H1 (cell line): ENCODE measurements around the gene RAB31. TPM values are rescaled to one million over a fixed set of nuclear protein-coding genes. Genes with fewer than 3 reads are reported as not detected.

Experiments
- CTCF ChIA-PET: fragments of 300-600 bp; sonication (Branson Sonifier 250); formaldehyde crosslinking; loops from one replicate; lab custom pipeline; 2021; ENCODE audit not compliant: partially characterized antibody; lab: Charles Lee
- POLR2A ChIA-PET: fragments of 300-600 bp; sonication (Branson Sonifier 250); formaldehyde crosslinking; loops from one replicate; lab custom pipeline; 2021; ENCODE audit warnings: inconsistent platforms; ENCODE audit not compliant: partially characterized antibody; lab: Charles Lee
- DNase-seq, 2 experiments: peaks; one replicate each; pipeline versions ENCODE4 v3.0.0 to v3.0.0-alpha.2; 2010 to 2022; ENCODE audit warnings: low spot score in 2 of 2, low read depth in 1 of 2, mixed read lengths in 1 of 2
- FAIRE-seq: peaks from 2 replicates; lab custom pipeline; 2011; peaks lifted over from hg19 to GRCh38; lab: Jason Lieb, UNC
- H2AFZ ChIP-seq: 2 replicates; pipeline ENCODE4 v1.8.1; 2012; ENCODE audit warnings: low read length, inconsistent platforms
- H2AK5ac ChIP-seq: 2 replicates; pipeline ENCODE4 v1.6.1; 2013; ENCODE audit warnings: low read depth, low read length
- H2BK120ac ChIP-seq: replicated peaks from 2 replicates; pipeline ENCODE3; 2013; ENCODE audit warnings: low read depth, low read length, inconsistent platforms
- H2BK12ac ChIP-seq: 2 replicates; pipeline ENCODE4 v1.6.1; 2013; ENCODE audit warnings: low read depth, low read length
- H2BK15ac ChIP-seq: 2 replicates; pipeline ENCODE4 v1.6.1; 2013; ENCODE audit warnings: low read length
- H2BK20ac ChIP-seq: 2 replicates; pipeline ENCODE4 v1.6.1; 2013; ENCODE audit warnings: low read length
- H2BK5ac ChIP-seq: 2 replicates; pipeline ENCODE4 v1.6.1; 2013; ENCODE audit warnings: low read depth, low read length
- H3K14ac ChIP-seq: 2 replicates; pipeline ENCODE4 v1.6.1; 2013; ENCODE audit warnings: inconsistent platforms; ENCODE audit not compliant: insufficient read length
- H3K18ac ChIP-seq: 2 replicates; pipeline ENCODE4 v1.6.1; 2013; ENCODE audit warnings: low read length; ENCODE audit errors: extremely low read depth
- H3K23ac ChIP-seq: 2 replicates; pipeline ENCODE4 v1.6.1; 2013; ENCODE audit warnings: inconsistent platforms; ENCODE audit not compliant: insufficient read length
- H3K23me2 ChIP-seq: 2 replicates; pipeline ENCODE4 v1.6.1; 2013; ENCODE audit warnings: low read depth, low read length
- H3K27ac ChIP-seq: 2 replicates; pipeline ENCODE4 v1.6.1; 2011; ENCODE audit warnings: low read depth, low read length, inconsistent platforms
- H3K27me3 ChIP-seq, 4 experiments: replicated peaks in 1 of 4; 1 replicate in 1 of 4; 2 replicates in 3 of 4; pipeline versions ENCODE4 v1.6.1 to v1.8.1; 2011 to 2013; ENCODE audit warnings: low read length in 3 of 4, mild to moderate bottlenecking in 3 of 4, inconsistent platforms in 2 of 4, mixed read lengths in 2 of 4, moderate library complexity in 1 of 4; ENCODE audit not compliant: control insufficient read depth in 3 of 4, insufficient read depth in 3 of 4; ENCODE audit errors: extremely low read depth in 1 of 4
- H3K36me3 ChIP-seq, 4 experiments: 2 replicates each; pipeline versions ENCODE4 v1.6.1 to v1.8.1; 2011 to 2013; ENCODE audit warnings: mild to moderate bottlenecking in 4 of 4, low read length in 3 of 4, moderate library complexity in 2 of 4, control low read depth in 1 of 4, inconsistent platforms in 1 of 4; ENCODE audit not compliant: insufficient read depth in 4 of 4, control insufficient read depth in 2 of 4
- H3K4ac ChIP-seq: replicated peaks from 2 replicates; pipeline ENCODE3; 2013; ENCODE audit warnings: low read length, low read depth, mixed read lengths, inconsistent platforms; ENCODE audit not compliant: insufficient read length
- H3K4me1 ChIP-seq, 4 experiments: replicated peaks in 1 of 4; 1 replicate in 1 of 4; 2 replicates in 3 of 4; pipeline versions ENCODE4 v1.6.1 to v1.8.1; 2011 to 2013; ENCODE audit warnings: low read length in 3 of 4, inconsistent platforms in 2 of 4, mixed read lengths in 1 of 4; ENCODE audit not compliant: insufficient read depth in 4 of 4, control insufficient read depth in 3 of 4
- H3K4me2 ChIP-seq, 2 experiments: 2 replicates each; pipeline versions ENCODE4 v1.6.1 to v1.8.1; 2011 to 2013; ENCODE audit warnings: low read depth in 2 of 2, low read length in 2 of 2, control low read depth in 1 of 2, inconsistent platforms in 1 of 2, mild to moderate bottlenecking in 1 of 2; ENCODE audit not compliant: insufficient read depth in 1 of 2
- H3K4me3 ChIP-seq, 4 experiments: fragments of 200-600, 300-600 bp in 1 of 4; sonication (generic), shearing (Covaris generic), sonication (Bioruptor Twin) in 1 of 4; 2 replicates each; pipeline versions ENCODE4 v1.5.1 to v1.8.1; 2011 to 2016; ENCODE audit warnings: low read length in 4 of 4, low read depth in 3 of 4, control low read depth in 2 of 4, inconsistent platforms in 2 of 4, mild to moderate bottlenecking in 2 of 4, mixed read lengths in 1 of 4, moderate library complexity in 1 of 4; ENCODE audit not compliant: insufficient read depth in 2 of 4; ENCODE audit errors: extremely low read depth in 1 of 4
- H3K56ac ChIP-seq: replicated peaks from 2 replicates; pipeline ENCODE3; 2013; ENCODE audit warnings: low read depth, mild to moderate bottlenecking, mixed read lengths, low read length, inconsistent platforms; ENCODE audit not compliant: insufficient read length
- H3K79me1 ChIP-seq: 2 replicates; pipeline ENCODE4 v1.6.1; 2013; ENCODE audit warnings: low read depth, low read length, control low read depth
- H3K79me2 ChIP-seq, 2 experiments: 2 replicates each; pipeline versions ENCODE4 v1.6.1 to v1.8.1; 2012 to 2013; ENCODE audit warnings: low read length in 2 of 2, mild to moderate bottlenecking in 2 of 2, inconsistent platforms in 1 of 2; ENCODE audit not compliant: insufficient read depth in 2 of 2, control insufficient read depth in 1 of 2
- H3K9ac ChIP-seq, 4 experiments: replicated peaks in 1 of 4; 1 replicate in 1 of 4; 2 replicates in 3 of 4; pipeline versions ENCODE4 v1.6.1 to v1.8.1; 2011 to 2013; ENCODE audit warnings: low read depth in 3 of 4, low read length in 3 of 4, control low read depth in 2 of 4, mild to moderate bottlenecking in 2 of 4, moderate library complexity in 2 of 4, inconsistent platforms in 1 of 4; ENCODE audit errors: extremely low read depth in 1 of 4
- H3K9me3 ChIP-seq, 2 experiments: 2 replicates each; pipeline versions ENCODE4 v1.6.1 to v1.8.1; 2012 to 2013; ENCODE audit warnings: mild to moderate bottlenecking in 2 of 2, moderate library complexity in 2 of 2, control low read depth in 1 of 2, inconsistent platforms in 1 of 2, low read depth in 1 of 2, low read length in 1 of 2, mixed read lengths in 1 of 2; ENCODE audit not compliant: insufficient read depth in 2 of 2
- H4K20me1 ChIP-seq, 2 experiments: replicated peaks in 1 of 2; 2 replicates each; pipeline versions ENCODE3 to v1.8.1; 2011 to 2013; ENCODE audit warnings: inconsistent platforms in 2 of 2, low read length in 2 of 2, mild to moderate bottlenecking in 1 of 2; ENCODE audit not compliant: insufficient read depth in 2 of 2, control insufficient read depth in 1 of 2
- H4K5ac ChIP-seq: 2 replicates; pipeline ENCODE4 v1.6.1; 2013; ENCODE audit warnings: low read length, low read depth, mixed read lengths, inconsistent platforms; ENCODE audit not compliant: insufficient read length
- H4K8ac ChIP-seq: 2 replicates; pipeline ENCODE4 v1.8.0; 2013; ENCODE audit warnings: mild to moderate bottlenecking, moderate library complexity, low read length, inconsistent platforms; ENCODE audit not compliant: insufficient read depth; ENCODE audit errors: extremely low read depth
- H4K91ac ChIP-seq: replicated peaks from 2 replicates; pipeline ENCODE3; 2013; ENCODE audit warnings: low read length, mixed read lengths, inconsistent platforms; ENCODE audit not compliant: insufficient read length
- EZH2 ChIP-seq: fragments of 200-600 bp; sonication (generic); IDR thresholded peaks from 2 replicates; pipeline ENCODE4 v1.7.1; 2012; ENCODE audit warnings: low read depth, mild to moderate bottlenecking, moderate library complexity, low read length, inconsistent platforms; ENCODE audit not compliant: severe bottlenecking
- YY1 ChIP-seq: IDR thresholded peaks from 2 replicates; pipeline ENCODE4 v1.6.1; 2011; ENCODE audit warnings: low read depth, mild to moderate bottlenecking, low read length
- WGBS, 2 experiments: shearing (Covaris generic) in 1 of 2; methylation state at CpG; one replicate each; pipeline versions ENCODE4 v1.1.6 to v1.1.7; 2013 to 2015; ENCODE audit warnings: low lambda C conversion rate in 2 of 2, mixed read lengths in 2 of 2, inconsistent platforms in 1 of 2, low coverage in 1 of 2, missing lambda C conversion rate in 1 of 2; ENCODE audit not compliant: insufficient replicate concordance in 2 of 2, insufficient coverage in 1 of 2, insufficient read length in 1 of 2; ENCODE audit errors: extremely low coverage in 1 of 2, missing lambda C conversion rate in 1 of 2; 5-methylcytosine and 5-hydroxymethylcytosine counted together
- polyA plus RNA-seq, 7 experiments: library from polyadenylated mRNA; depleted of rRNA in 3 of 7; stranded (reverse) in 5 of 7; unstranded in 2 of 7; fragments of >200 nt in 5 of 7; fragments of 200-250 nt in 2 of 7; gene quantifications; 1 replicate in 5 of 7; 2 replicates in 1 of 7; 4 replicates in 1 of 7; pipeline versions ENCODE4 v1.2.1 to v1.2.3, GENCODE V29; 2011 to 2013; ENCODE audit warnings: missing spikeins in 2 of 7, mixed read lengths in 2 of 7
- total RNA-seq: library from RNA; stranded (reverse); fragmentation: NEBNext Ultra II Directional; extraction: Animal tissue kit (Norgen Biotek cat#: 25700); gene quantifications from 2 replicates; pipeline ENCODE4 v1.2.1, GENCODE V29; 2021

The RAB31 gene
- total and polyA plus RNA-seq, 2 of the 8 experiments (the other 6 are each of a cell fraction or from before 2014, with no cell fraction given): 15.2 to 40.9 TPM

DNA sequence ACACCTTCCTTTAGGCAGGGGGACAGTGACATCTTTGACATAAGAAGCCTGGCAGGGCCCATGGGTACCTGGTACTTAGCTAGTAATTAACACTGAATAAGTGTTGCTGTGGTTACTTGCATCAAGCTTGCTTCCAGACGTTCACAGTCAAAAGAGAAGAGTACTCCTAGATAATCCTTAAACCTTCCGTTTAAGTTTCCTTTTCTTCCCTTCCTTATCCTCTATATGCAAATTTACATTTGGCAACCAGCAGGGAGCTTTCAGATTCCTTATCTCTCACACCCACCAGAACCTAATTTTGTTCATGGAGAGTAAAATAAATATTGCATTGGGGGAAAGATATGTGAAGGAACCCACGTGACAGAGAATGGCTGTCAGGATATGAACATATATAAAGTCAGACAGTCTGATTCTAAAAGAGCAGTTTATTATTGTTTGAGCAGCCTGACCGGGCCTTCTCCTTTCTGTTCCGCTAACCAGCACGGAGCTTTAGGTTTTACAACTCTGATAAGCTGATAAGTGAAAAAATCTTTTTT, 7.8 kb upstream of the RAB31 start:
- H4K8ac ChIP-seq: no peak overlapping the region
- H3K9me3 ChIP-seq: no peaks in the 10 kb centered on the region
- FAIRE-seq (no peak), DNase-seq (no peak)
- ChIA-PET POLR2A (interaction anchor here (0.5 kb wide), 1 partner anchor 187 kb away, joined by 3 read pairs; no protein-coding TSS in a partner anchor), CTCF (interaction anchor here (0.8 to 1.0 kb wide), 3 partner anchors 23 to 202 kb away, joined by 3 to 4 read pairs (median 3); no protein-coding TSS in a partner anchor)
- no peaks in the 10 kb centered on the region for H3K79me1 ChIP-seq
- H3K36me3 ChIP-seq: no peaks in the 10 kb centered on the region
- H2BK15ac ChIP-seq: no peak overlapping the region
- no peak overlapping the region for H3K4ac ChIP-seq
- no peak overlapping the region for H2BK12ac ChIP-seq
- no peaks in the 10 kb centered on the region for H3K79me2 ChIP-seq
- no peak overlapping the region for H2AK5ac ChIP-seq
- H4K5ac ChIP-seq: no peak overlapping the region
- H4K20me1 ChIP-seq: no peaks in the 10 kb centered on the region
- H3K14ac ChIP-seq: no peak overlapping the region
- no peak overlapping the region for H3K4me2 ChIP-seq
- no peaks in the 10 kb centered on the region for H3K23me2 ChIP-seq
- H3K27me3 ChIP-seq: no peaks in the 10 kb centered on the region
- H3K4me1 ChIP-seq: no peaks in the 10 kb centered on the region; a peak in 1 of 7 replicates
- no peak overlapping the region for H3K9ac ChIP-seq
- H3K18ac ChIP-seq: no peak overlapping the region
- no peak overlapping the region for H2BK120ac ChIP-seq
- 77% methylated on average over 6 of the region's 6 CpGs; no CpG with 5 or more reads in 1 of the 2 experiments for WGBS, 2 experiments
- H3K4me3 ChIP-seq: no peak overlapping the region
- H2AFZ ChIP-seq: no peak overlapping the region
- no peak overlapping the region for H2BK20ac ChIP-seq
- H4K91ac ChIP-seq: no peak overlapping the region
- H2BK5ac ChIP-seq: no peak overlapping the region
- no peak overlapping the region for H3K56ac ChIP-seq
- no peak overlapping the region for H3K23ac ChIP-seq
- H3K27ac ChIP-seq: no peak overlapping the region
- TF ChIP-seq YY1 (no peak), EZH2 (no peak)
